ENCODE data around the gene PIP4K2A.

Gene PIP4K2A

DNA sequence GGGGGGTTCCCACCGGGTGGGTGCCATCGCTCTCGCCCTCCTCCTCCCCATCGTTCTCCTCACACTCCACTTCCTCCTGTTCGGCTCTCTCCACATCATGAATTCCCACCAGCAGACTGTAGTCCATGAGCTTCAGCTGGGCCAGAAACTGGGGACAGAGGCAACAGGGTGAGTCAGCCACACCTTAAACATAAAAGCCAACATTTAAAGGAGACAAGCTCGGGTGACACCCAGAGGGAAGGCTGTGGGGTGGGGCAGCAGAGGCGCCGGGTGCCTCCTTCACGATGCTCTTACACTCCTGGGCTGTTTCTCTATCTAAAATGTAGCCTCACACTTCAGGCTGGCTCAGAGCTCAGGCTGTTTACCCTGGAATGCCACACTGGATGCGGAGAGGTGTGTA lies 172.5 kb downstream of the PIP4K2A start:
- H4K91ac ChIP-seq (ENCODE audit: low read depth, low read length) = no peak overlapping the region
- H3K4ac ChIP-seq (ENCODE audit: low read depth, low read length) = no peak overlapping the region
- H2BK12ac ChIP-seq (ENCODE audit: low read length) = no peak overlapping the region
- no peak overlapping the region for H2AFZ ChIP-seq (ENCODE audit: insufficient read depth, low read length, poor library complexity)
- no peak overlapping the region for H3K4me3 ChIP-seq (ENCODE audit: low read depth, low read length)
- no peak overlapping the region for H2BK5ac ChIP-seq (ENCODE audit: low read depth, low read length, poor library complexity)
- peaks cover 32 to 41% of the 10 kb centered on the region in 2 experiments for H3K36me3 ChIP-seq (ENCODE audit: control insufficient read depth in 1 of 2, insufficient read depth in 2 of 2, low read length in 2 of 2)
- H3K9me3 ChIP-seq (ENCODE audit: insufficient read depth, low read depth, low read length) = no peaks in the 10 kb centered on the region
- H4K12ac ChIP-seq (ENCODE audit: low read depth, low read length) = no peak overlapping the region
- 100% methylated on average over 2 of the region's 10 CpGs for WGBS (ENCODE audit: extremely low coverage, insufficient coverage, insufficient read length)
- H3K27me3 ChIP-seq (ENCODE audit: insufficient read depth, low read length) = no peaks in the 10 kb centered on the region
- H3K14ac ChIP-seq (ENCODE audit: low read length) = no peak overlapping the region
- no peak overlapping the region for H2BK120ac ChIP-seq (ENCODE audit: insufficient read depth, low read length, poor library complexity)
- H2AK5ac ChIP-seq (ENCODE audit: low read length) = no peak overlapping the region
- H3K79me2 ChIP-seq (ENCODE audit: control insufficient read depth, insufficient read depth, low read length, poor library complexity) = no peaks in the 10 kb centered on the region
- no peak overlapping the region for H3K18ac ChIP-seq (ENCODE audit: low read length)
- H3K79me1 ChIP-seq (ENCODE audit: low read length) = no peaks in the 10 kb centered on the region
- H3K23ac ChIP-seq (ENCODE audit: low read length) = no peak overlapping the region
- no peak overlapping the region for H3K9ac ChIP-seq (ENCODE audit: low read length)
- no peak overlapping the region for H3K27ac ChIP-seq (ENCODE audit: low read depth, low read length)
- no peak for DNase-seq
- no peak overlapping the region for H3K4me2 ChIP-seq (ENCODE audit: low read length)
- H3K4me1 ChIP-seq (ENCODE audit: control insufficient read depth in 1 of 2, insufficient read depth in 2 of 2, low read length in 2 of 2) = no peaks in the 10 kb centered on the region
- H4K8ac ChIP-seq (ENCODE audit: low read depth, low read length) = no peak overlapping the region

DNA sequence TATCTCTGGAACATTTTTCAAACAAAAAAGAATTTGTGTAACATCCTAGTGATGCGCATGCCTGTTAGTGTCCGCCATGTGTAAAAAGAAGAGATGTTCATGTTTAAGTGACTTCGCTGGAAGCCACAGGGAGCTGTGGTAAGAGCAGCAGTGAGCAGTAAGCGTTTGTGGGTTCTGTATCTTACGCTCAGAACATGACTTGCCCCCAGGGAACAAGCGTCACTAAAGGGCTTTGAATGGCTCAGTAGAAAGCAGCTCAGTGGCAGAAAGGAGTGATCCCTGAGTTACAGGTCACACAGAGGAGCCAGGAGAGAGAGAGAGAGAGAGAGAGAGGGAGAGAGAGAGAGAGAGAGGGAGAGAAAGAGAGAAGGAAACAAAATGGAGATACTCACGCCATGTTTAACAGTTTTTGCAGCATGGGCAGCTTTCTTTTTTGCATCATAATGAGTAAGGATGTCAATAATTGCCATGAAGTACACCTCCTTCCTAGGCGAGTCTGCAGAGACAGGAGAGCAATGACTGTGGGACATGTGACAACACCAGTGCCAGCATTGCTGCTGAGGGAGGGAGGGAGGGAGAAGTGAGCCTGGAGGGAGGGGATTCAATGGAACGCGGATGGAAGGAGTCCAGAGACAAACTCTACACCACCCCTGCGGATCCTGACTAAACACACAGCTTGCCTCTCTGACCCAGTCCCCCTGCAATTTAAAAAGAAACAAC lies 174.6 kb downstream of the PIP4K2A start:
- Histone ChIP-seq H3K79me2 (ENCODE audit: control insufficient read depth, insufficient read depth, low read length, poor library complexity) (no peaks in the 10 kb centered on the region), H3K27me3 (ENCODE audit: insufficient read depth, low read length) (no peaks in the 10 kb centered on the region), H2AFZ (ENCODE audit: insufficient read depth, low read length, poor library complexity) (no peak overlapping the region), H3K4me2 (ENCODE audit: low read length) (no peak overlapping the region), H4K91ac (ENCODE audit: low read depth, low read length) (no peak overlapping the region), H3K23ac (ENCODE audit: low read length) (no peak overlapping the region), H3K4me3 (ENCODE audit: low read depth, low read length) (no peak overlapping the region), H2BK120ac (ENCODE audit: insufficient read depth, low read length, poor library complexity) (no peak overlapping the region), H3K4me1 (ENCODE audit: control insufficient read depth in 1 of 2, insufficient read depth in 2 of 2, low read length in 2 of 2) (no peaks in the 10 kb centered on the region), H3K9me3 (ENCODE audit: insufficient read depth, low read depth, low read length) (no peaks in the 10 kb centered on the region), H3K36me3 (ENCODE audit: control insufficient read depth in 1 of 2, insufficient read depth in 2 of 2, low read length in 2 of 2) (peaks cover 34 to 38% of the 10 kb centered on the region in 2 experiments), H3K9ac (ENCODE audit: low read length) (no peak overlapping the region), H2AK5ac (ENCODE audit: low read length) (no peak overlapping the region), H3K14ac (ENCODE audit: low read length) (no peak overlapping the region), H2BK12ac (ENCODE audit: low read length) (no peak overlapping the region), H3K79me1 (ENCODE audit: low read length) (no peaks in the 10 kb centered on the region), H3K18ac (ENCODE audit: low read length) (no peak overlapping the region), H3K27ac (ENCODE audit: low read depth, low read length) (no peak overlapping the region), H4K12ac (ENCODE audit: low read depth, low read length) (no peak overlapping the region), H3K4ac (ENCODE audit: low read depth, low read length) (no peak overlapping the region), H4K8ac (ENCODE audit: low read depth, low read length) (no peak overlapping the region), H2BK5ac (ENCODE audit: low read depth, low read length, poor library complexity) (no peak overlapping the region)
- DNase-seq = no peak
- WGBS (ENCODE audit: extremely low coverage, insufficient coverage, insufficient read length) = no CpG with 5 or more reads among the region's 11 CpGs

DNA sequence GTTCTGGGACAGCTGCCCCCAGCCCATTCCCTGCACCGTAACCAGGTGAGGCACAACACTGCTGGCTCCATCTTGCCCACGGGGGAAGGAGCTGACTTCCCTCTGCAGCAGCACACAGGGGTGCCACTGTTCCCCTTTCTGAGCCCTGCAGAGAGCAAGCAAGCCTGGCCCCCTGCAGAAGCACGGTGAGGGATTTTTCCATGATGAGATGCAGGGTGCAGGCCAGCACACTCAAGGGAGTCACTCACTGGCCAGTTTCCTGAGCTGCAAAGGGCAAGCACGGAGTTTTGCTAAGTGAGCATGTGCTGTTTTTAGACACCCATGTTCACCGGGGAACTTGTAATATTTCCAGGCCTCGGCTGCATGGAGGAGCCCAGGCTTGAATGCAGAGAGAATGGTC lies 176.6 kb downstream of the PIP4K2A start:
- no peak overlapping the region for H2AFZ ChIP-seq (ENCODE audit: insufficient read depth, low read length, poor library complexity)
- H3K4me1 ChIP-seq (ENCODE audit: control insufficient read depth in 1 of 2, insufficient read depth in 2 of 2, low read length in 2 of 2) = no peaks in the 10 kb centered on the region
- no peak overlapping the region for H3K18ac ChIP-seq (ENCODE audit: low read length)

GRCh38 chr10:22536620-22537019 lies 177.8 kb downstream of the PIP4K2A start:
- Histone ChIP-seq H3K36me3 (ENCODE audit: control insufficient read depth in 1 of 2, insufficient read depth in 2 of 2, low read length in 2 of 2) (peaks cover 21 to 28% of the 10 kb centered on the region in 2 experiments), H3K9ac (ENCODE audit: low read length) (no peak overlapping the region), H3K9me3 (ENCODE audit: insufficient read depth, low read depth, low read length) (no peaks in the 10 kb centered on the region), H3K18ac (ENCODE audit: low read length) (no peak overlapping the region), H2AK5ac (ENCODE audit: low read length) (no peak overlapping the region), H3K4me2 (ENCODE audit: low read length) (no peak overlapping the region), H2BK5ac (ENCODE audit: low read depth, low read length, poor library complexity) (no peak overlapping the region), H4K12ac (ENCODE audit: low read depth, low read length) (no peak overlapping the region), H3K27me3 (ENCODE audit: insufficient read depth, low read length) (no peaks in the 10 kb centered on the region), H3K14ac (ENCODE audit: low read length) (no peak overlapping the region), H3K79me1 (ENCODE audit: low read length) (no peaks in the 10 kb centered on the region), H2BK12ac (ENCODE audit: low read length) (no peak overlapping the region), H2AFZ (ENCODE audit: insufficient read depth, low read length, poor library complexity) (no peak overlapping the region), H3K4me1 (ENCODE audit: control insufficient read depth in 1 of 2, insufficient read depth in 2 of 2, low read length in 2 of 2) (no peaks in the 10 kb centered on the region), H3K79me2 (ENCODE audit: control insufficient read depth, insufficient read depth, low read length, poor library complexity) (no peaks in the 10 kb centered on the region), H3K23ac (ENCODE audit: low read length) (no peak overlapping the region), H3K4ac (ENCODE audit: low read depth, low read length) (no peak overlapping the region), H2BK120ac (ENCODE audit: insufficient read depth, low read length, poor library complexity) (no peak overlapping the region), H4K91ac (ENCODE audit: low read depth, low read length) (no peak overlapping the region), H4K8ac (ENCODE audit: low read depth, low read length) (no peak overlapping the region), H3K4me3 (ENCODE audit: low read depth, low read length) (no peak overlapping the region), H3K27ac (ENCODE audit: low read depth, low read length) (no peak overlapping the region)
- WGBS (ENCODE audit: extremely low coverage, insufficient coverage, insufficient read length) = no CpG with 5 or more reads among the region's 8 CpGs
- DNase-seq = no peak

More for the DNA sequence above, 176.6 kb downstream of the PIP4K2A start:
- Histone ChIP-seq H3K79me2 (ENCODE audit: control insufficient read depth, insufficient read depth, low read length, poor library complexity) (no peaks in the 10 kb centered on the region), H2BK120ac (ENCODE audit: insufficient read depth, low read length, poor library complexity) (no peak overlapping the region), H2BK12ac (ENCODE audit: low read length) (no peak overlapping the region), H3K14ac (ENCODE audit: low read length) (no peak overlapping the region), H3K79me1 (ENCODE audit: low read length) (no peaks in the 10 kb centered on the region), H4K91ac (ENCODE audit: low read depth, low read length) (no peak overlapping the region), H3K23ac (ENCODE audit: low read length) (no peak overlapping the region), H4K8ac (ENCODE audit: low read depth, low read length) (no peak overlapping the region), H2AK5ac (ENCODE audit: low read length) (no peak overlapping the region), H4K12ac (ENCODE audit: low read depth, low read length) (no peak overlapping the region), H3K27ac (ENCODE audit: low read depth, low read length) (no peak overlapping the region), H2BK5ac (ENCODE audit: low read depth, low read length, poor library complexity) (no peak overlapping the region), H3K36me3 (ENCODE audit: control insufficient read depth in 1 of 2, insufficient read depth in 2 of 2, low read length in 2 of 2) (peaks cover 26 to 36% of the 10 kb centered on the region in 2 experiments), H3K4me3 (ENCODE audit: low read depth, low read length) (no peak overlapping the region), H3K9ac (ENCODE audit: low read length) (no peak overlapping the region), H3K4me2 (ENCODE audit: low read length) (no peak overlapping the region), H3K27me3 (ENCODE audit: insufficient read depth, low read length) (no peaks in the 10 kb centered on the region), H3K4ac (ENCODE audit: low read depth, low read length) (no peak overlapping the region), H3K9me3 (ENCODE audit: insufficient read depth, low read depth, low read length) (no peaks in the 10 kb centered on the region)
- no CpG with 5 or more reads among the region's 6 CpGs for WGBS (ENCODE audit: extremely low coverage, insufficient coverage, insufficient read length)
- no peak for DNase-seq

Data from trophoblast cell (in vitro differentiated cells and primary cell).